ENCODE results near the gene DST.

The DST gene

GRCh38 chr6:56684342-56685101, 41.8 kb upstream of the DST start:
- Histone ChIP-seq H3K4me3 (ENCODE audit: low read length) (no peak overlapping the region), H3K9ac (ENCODE audit: low read depth, low read length) (peak overlapping the region; percentile 35), H3K27me3 (ENCODE audit: control insufficient read depth, insufficient read depth, low read length) (no peaks in the 10 kb centered on the region), H3K36me3 (ENCODE audit: insufficient read depth, low read length) (peaks cover 28% of the 10 kb centered on the region), H3K4me2 (ENCODE audit: low read length) (peak overlapping the region; percentile 48), H3K9me3 (replicated peaks; ENCODE audit: low read length) (no peaks in the 10 kb centered on the region), H3K4me1 (ENCODE audit: control insufficient read depth, insufficient read depth, low read length) (peaks cover 63% of the 10 kb centered on the region)

- H3K9me3 ChIP-seq (replicated peaks; ENCODE audit: low read length), result no peaks in the 10 kb centered on the region
- H3K4me3 ChIP-seq (ENCODE audit: low read length), result peak overlapping the region; percentile 30
- H3K27me3 ChIP-seq (ENCODE audit: control insufficient read depth, insufficient read depth, low read length), result no peaks in the 10 kb centered on the region
- peak overlapping the region; percentile 60 for H3K9ac ChIP-seq (ENCODE audit: low read depth, low read length)
- peak overlapping the region; percentile 66 for H3K4me2 ChIP-seq (ENCODE audit: low read length)
- peaks cover 57% of the 10 kb centered on the region for H3K4me1 ChIP-seq (ENCODE audit: control insufficient read depth, insufficient read depth, low read length)
- H3K36me3 ChIP-seq (ENCODE audit: insufficient read depth, low read length), result peaks cover 28% of the 10 kb centered on the region
Measured at GRCh38 chr6:56683882-56684281, 41.2 kb upstream of the DST start.

- H3K9ac ChIP-seq (ENCODE audit: low read depth, low read length), result no peak overlapping the region
- H3K27me3 ChIP-seq (ENCODE audit: control insufficient read depth, insufficient read depth, low read length), result no peaks in the 10 kb centered on the region
- H3K4me1 ChIP-seq (ENCODE audit: control insufficient read depth, insufficient read depth, low read length), result peaks cover 51% of the 10 kb centered on the region
- no peaks in the 10 kb centered on the region for H3K9me3 ChIP-seq (replicated peaks; ENCODE audit: low read length)
- peaks cover 28% of the 10 kb centered on the region for H3K36me3 ChIP-seq (ENCODE audit: insufficient read depth, low read length)
- H3K4me2 ChIP-seq (ENCODE audit: low read length), result no peak overlapping the region
- no peak overlapping the region for H3K4me3 ChIP-seq (ENCODE audit: low read length)
Measured at GRCh38 chr6:56682635-56683034, 39.9 kb upstream of the DST start.

GRCh38 chr6:56677559-56677958, 34.9 kb upstream of the DST start:
- H3K27me3 ChIP-seq (ENCODE audit: control insufficient read depth, insufficient read depth, low read length), result no peaks in the 10 kb centered on the region
- H3K9ac ChIP-seq (ENCODE audit: low read depth, low read length), result no peak overlapping the region
- peaks cover 20% of the 10 kb centered on the region for H3K4me1 ChIP-seq (ENCODE audit: control insufficient read depth, insufficient read depth, low read length)
- H3K4me3 ChIP-seq (ENCODE audit: low read length), result no peak overlapping the region
- peaks cover 15% of the 10 kb centered on the region for H3K36me3 ChIP-seq (ENCODE audit: insufficient read depth, low read length)
- H3K9me3 ChIP-seq (replicated peaks; ENCODE audit: low read length), result no peaks in the 10 kb centered on the region
- H3K4me2 ChIP-seq (ENCODE audit: low read length), result no peak overlapping the region

- Histone ChIP-seq H3K27me3 (ENCODE audit: control insufficient read depth, insufficient read depth, low read length) (no peaks in the 10 kb centered on the region), H3K4me2 (ENCODE audit: low read length) (peak overlapping the region; percentile 11), H3K36me3 (ENCODE audit: insufficient read depth, low read length) (peaks cover 12% of the 10 kb centered on the region), H3K4me3 (ENCODE audit: low read length) (no peak overlapping the region), H3K9me3 (replicated peaks; ENCODE audit: low read length) (no peaks in the 10 kb centered on the region), H3K9ac (ENCODE audit: low read depth, low read length) (no peak overlapping the region), H3K4me1 (ENCODE audit: control insufficient read depth, insufficient read depth, low read length) (peaks cover 34% of the 10 kb centered on the region)
Measured at GRCh38 chr6:56671651-56672461, 29.2 kb upstream of the DST start.

- peaks cover 34% of the 10 kb centered on the region for H3K4me1 ChIP-seq (ENCODE audit: control insufficient read depth, insufficient read depth, low read length)
- H3K4me2 ChIP-seq (ENCODE audit: low read length), result no peak overlapping the region
- peaks cover 12% of the 10 kb centered on the region for H3K36me3 ChIP-seq (ENCODE audit: insufficient read depth, low read length)
- no peaks in the 10 kb centered on the region for H3K9me3 ChIP-seq (replicated peaks; ENCODE audit: low read length)
- H3K27me3 ChIP-seq (ENCODE audit: control insufficient read depth, insufficient read depth, low read length), result no peaks in the 10 kb centered on the region
- no peak overlapping the region for H3K4me3 ChIP-seq (ENCODE audit: low read length)
- H3K9ac ChIP-seq (ENCODE audit: low read depth, low read length), result no peak overlapping the region
Measured at GRCh38 chr6:56671160-56671559, 28.5 kb upstream of the DST start.

- H3K4me2 ChIP-seq (ENCODE audit: low read length), result no peak overlapping the region
- H3K4me1 ChIP-seq (ENCODE audit: control insufficient read depth, insufficient read depth, low read length), result peaks cover 31% of the 10 kb centered on the region
- no peak overlapping the region for H3K4me3 ChIP-seq (ENCODE audit: low read length)
- no peaks in the 10 kb centered on the region for H3K27me3 ChIP-seq (ENCODE audit: control insufficient read depth, insufficient read depth, low read length)
- H3K9ac ChIP-seq (ENCODE audit: low read depth, low read length), result no peak overlapping the region
- H3K36me3 ChIP-seq (ENCODE audit: insufficient read depth, low read length), result peaks cover 20% of the 10 kb centered on the region
- no peaks in the 10 kb centered on the region for H3K9me3 ChIP-seq (replicated peaks; ENCODE audit: low read length)
Measured at GRCh38 chr6:56669041-56669440, 26.4 kb upstream of the DST start.

GRCh38 chr6:56668158-56668557, 25.5 kb upstream of the DST start:
- Histone ChIP-seq H3K4me3 (ENCODE audit: low read length) (no peak overlapping the region), H3K9ac (ENCODE audit: low read depth, low read length) (no peak overlapping the region), H3K4me2 (ENCODE audit: low read length) (no peak overlapping the region), H3K9me3 (replicated peaks; ENCODE audit: low read length) (no peaks in the 10 kb centered on the region), H3K4me1 (ENCODE audit: control insufficient read depth, insufficient read depth, low read length) (peaks cover 29% of the 10 kb centered on the region), H3K27me3 (ENCODE audit: control insufficient read depth, insufficient read depth, low read length) (no peaks in the 10 kb centered on the region), H3K36me3 (ENCODE audit: insufficient read depth, low read length) (peaks cover 23% of the 10 kb centered on the region)

GRCh38 chr6:56667336-56667735, 24.6 kb upstream of the DST start:
- Histone ChIP-seq H3K4me3 (ENCODE audit: low read length) (no peak overlapping the region), H3K9me3 (replicated peaks; ENCODE audit: low read length) (no peaks in the 10 kb centered on the region), H3K36me3 (ENCODE audit: insufficient read depth, low read length) (peaks cover 25% of the 10 kb centered on the region), H3K4me2 (ENCODE audit: low read length) (no peak overlapping the region), H3K4me1 (ENCODE audit: control insufficient read depth, insufficient read depth, low read length) (peaks cover 26% of the 10 kb centered on the region), H3K27me3 (ENCODE audit: control insufficient read depth, insufficient read depth, low read length) (no peaks in the 10 kb centered on the region), H3K9ac (ENCODE audit: low read depth, low read length) (no peak overlapping the region)

GRCh38 chr6:56664029-56664428, 21.3 kb upstream of the DST start:
- Histone ChIP-seq H3K4me1 (ENCODE audit: control insufficient read depth, insufficient read depth, low read length) (peaks cover 7% of the 10 kb centered on the region), H3K27me3 (ENCODE audit: control insufficient read depth, insufficient read depth, low read length) (no peaks in the 10 kb centered on the region), H3K4me3 (ENCODE audit: low read length) (no peak overlapping the region), H3K9ac (ENCODE audit: low read depth, low read length) (no peak overlapping the region), H3K4me2 (ENCODE audit: low read length) (no peak overlapping the region), H3K9me3 (replicated peaks; ENCODE audit: low read length) (no peaks in the 10 kb centered on the region), H3K36me3 (ENCODE audit: insufficient read depth, low read length) (peaks cover 28% of the 10 kb centered on the region)

GRCh38 chr6:56663344-56663743, 20.7 kb upstream of the DST start:
- Histone ChIP-seq H3K4me1 (ENCODE audit: control insufficient read depth, insufficient read depth, low read length) (peaks cover 7% of the 10 kb centered on the region), H3K4me3 (ENCODE audit: low read length) (no peak overlapping the region), H3K27me3 (ENCODE audit: control insufficient read depth, insufficient read depth, low read length) (no peaks in the 10 kb centered on the region), H3K9ac (ENCODE audit: low read depth, low read length) (no peak overlapping the region), H3K4me2 (ENCODE audit: low read length) (no peak overlapping the region), H3K36me3 (ENCODE audit: insufficient read depth, low read length) (peaks cover 32% of the 10 kb centered on the region), H3K9me3 (replicated peaks; ENCODE audit: low read length) (no peaks in the 10 kb centered on the region)

All from skeletal muscle satellite cell (primary cell).